Measurements from ENCODE around the gene RRAGC.

Gene RRAGC, protein sequence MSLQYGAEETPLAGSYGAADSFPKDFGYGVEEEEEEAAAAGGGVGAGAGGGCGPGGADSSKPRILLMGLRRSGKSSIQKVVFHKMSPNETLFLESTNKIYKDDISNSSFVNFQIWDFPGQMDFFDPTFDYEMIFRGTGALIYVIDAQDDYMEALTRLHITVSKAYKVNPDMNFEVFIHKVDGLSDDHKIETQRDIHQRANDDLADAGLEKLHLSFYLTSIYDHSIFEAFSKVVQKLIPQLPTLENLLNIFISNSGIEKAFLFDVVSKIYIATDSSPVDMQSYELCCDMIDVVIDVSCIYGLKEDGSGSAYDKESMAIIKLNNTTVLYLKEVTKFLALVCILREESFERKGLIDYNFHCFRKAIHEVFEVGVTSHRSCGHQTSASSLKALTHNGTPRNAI

DNA sequence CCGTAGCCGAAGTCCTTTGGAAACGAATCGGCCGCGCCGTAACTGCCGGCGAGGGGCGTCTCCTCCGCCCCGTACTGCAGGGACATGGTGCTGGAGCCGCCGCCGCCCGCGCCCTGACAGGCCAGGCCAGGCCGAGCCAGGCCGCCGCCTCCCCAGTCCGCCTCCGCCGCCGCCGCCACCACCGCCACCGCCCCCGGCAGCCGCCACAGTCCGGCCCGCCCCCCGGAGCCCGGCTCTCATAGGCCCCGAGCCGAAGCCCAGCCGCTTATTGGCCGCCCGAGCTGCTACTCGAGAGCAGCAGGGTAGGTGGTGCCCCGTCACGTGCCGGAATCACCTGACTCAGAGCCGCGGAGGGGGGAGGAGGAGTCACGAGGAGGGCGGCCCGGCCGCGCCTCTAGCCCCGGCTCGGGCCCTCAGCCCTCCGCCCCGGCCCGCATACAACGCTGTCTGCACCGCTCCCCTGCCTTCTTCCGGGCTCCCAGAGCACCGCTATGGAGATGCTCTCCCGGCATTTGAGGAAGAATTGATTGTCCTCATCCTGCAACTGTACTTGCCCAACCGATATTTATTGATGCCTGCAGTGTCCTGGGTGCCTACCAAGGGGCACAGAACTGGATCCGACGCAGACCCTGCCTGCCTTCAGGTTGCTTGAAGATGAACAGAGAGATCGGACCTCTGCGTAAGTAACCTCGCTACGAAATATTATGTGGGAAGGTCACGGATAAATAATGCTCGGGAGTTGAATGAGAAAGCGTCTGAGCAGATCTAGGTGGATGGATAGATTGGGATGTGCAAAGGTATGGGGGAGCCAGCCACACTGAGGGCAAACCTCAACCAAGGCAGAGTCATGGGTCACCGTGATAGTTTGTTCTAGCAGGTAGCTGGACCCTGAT, at the start of gene RRAGC:
Gene RRAGC, minus strand, starts transcription at position 212 of the 893 bp plus-strand sequence. Its CDS starts 126 bp downstream, at position 86.
- DNase-seq = peak; percentile 96

DNA sequence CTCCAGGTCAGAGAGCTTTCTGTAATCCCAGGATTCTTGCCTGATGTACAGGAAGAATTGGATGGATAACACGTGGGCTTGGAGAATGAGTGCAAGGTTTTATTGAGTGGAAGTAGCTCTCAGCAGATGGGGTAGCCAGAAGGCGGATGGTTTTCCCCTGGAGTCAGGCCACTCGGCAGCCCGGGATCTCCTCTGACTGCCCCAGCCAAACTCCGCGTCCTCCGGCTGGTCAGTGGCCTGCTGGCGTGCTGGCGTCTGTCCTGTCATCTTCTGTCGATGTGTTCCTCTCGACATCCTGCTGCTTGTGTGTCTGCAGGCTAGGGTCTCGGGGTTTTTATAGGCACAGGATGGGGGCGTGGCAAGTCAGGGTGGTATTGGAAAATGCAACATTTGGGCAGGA, 49.2 kb upstream of the RRAGC start:
- no peak for DNase-seq

DNA sequence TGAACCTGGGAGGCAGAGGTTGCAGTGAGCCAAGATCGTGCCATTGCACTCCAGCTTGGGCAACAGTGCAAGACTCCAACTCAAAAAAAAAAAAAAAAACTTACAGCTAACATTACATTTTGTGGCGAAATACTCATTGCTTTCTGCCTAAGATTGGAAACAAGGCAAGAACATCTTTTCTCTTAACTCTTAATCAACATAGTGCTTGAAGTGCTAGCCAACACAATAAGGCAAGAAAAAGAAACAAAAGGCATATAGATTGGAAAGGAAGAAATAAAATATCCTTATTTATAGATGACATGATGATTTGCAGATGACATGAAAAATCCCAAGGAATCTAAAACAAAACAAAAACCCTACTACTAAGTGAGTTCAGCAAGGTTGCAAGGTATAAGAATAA, 46.4 kb upstream of the RRAGC start:
- DNase-seq = no peak

DNA sequence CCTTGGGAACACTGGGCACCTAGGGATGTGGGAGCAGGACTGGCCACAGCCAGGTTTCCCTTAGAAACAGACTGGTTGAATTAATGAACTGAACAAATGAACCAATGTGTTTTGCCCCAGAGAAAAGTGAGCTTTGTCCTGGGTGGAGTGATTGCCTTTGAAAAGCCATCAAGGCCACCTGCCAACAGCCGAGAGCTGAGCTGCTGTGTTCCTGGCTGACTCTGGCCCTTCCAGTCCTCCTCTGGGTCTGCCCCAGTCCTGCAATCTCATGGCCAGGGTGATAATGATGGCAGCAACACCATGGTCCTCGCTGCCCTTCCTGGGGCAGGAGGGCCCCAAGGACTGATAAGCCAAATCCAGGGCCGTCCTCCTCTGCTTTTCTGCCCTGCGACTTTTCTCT, 40.0 kb upstream of the RRAGC start:
- DNase-seq = no peak

DNA sequence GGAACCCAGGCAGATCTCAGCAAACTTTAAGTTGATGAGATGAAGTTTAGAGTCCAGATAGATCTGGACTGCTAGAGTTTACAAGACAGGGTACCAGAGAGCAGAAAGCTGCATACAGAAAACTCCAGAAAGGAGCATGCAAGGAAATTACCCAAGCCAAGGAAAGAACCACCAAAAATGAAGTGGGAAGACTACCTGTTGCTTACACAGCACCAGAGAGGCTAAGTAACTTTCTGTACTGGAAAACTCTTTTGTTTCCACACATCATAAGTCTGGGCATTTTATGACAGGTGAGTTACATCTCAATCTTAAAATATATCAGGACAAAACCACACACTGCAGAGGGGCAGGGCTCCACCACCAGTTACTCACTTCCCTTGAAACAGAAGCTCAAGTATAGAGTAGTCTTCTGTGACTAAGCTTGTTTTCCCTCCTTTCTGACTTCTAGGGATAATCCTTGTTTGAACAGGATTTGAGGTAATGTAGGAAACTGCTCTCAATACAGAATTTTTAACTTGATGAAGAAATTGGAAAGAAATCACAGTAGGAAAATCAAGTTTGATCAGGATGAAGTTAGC, 39.2 kb upstream of the RRAGC start:
- no peak for DNase-seq

DNA sequence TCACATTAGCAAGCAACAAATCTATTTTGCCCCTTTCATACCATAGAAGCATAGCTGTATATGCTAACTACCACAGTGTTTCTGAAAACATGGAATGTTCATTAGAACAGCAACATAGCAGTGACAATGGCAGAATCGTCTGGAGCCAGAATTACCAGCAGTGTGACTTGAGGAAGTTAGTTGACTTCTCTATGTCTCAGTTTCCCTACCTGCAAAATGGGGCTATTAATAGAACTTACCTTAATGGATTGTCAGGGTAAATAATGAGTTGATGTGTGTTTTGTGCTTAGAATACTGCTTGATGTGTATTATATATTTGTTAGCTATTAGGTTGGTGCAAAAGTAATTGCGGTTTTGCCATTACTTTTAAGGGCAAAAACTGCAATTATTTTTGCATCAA, 36.6 kb upstream of the RRAGC start:
- no peak for DNase-seq

DNA sequence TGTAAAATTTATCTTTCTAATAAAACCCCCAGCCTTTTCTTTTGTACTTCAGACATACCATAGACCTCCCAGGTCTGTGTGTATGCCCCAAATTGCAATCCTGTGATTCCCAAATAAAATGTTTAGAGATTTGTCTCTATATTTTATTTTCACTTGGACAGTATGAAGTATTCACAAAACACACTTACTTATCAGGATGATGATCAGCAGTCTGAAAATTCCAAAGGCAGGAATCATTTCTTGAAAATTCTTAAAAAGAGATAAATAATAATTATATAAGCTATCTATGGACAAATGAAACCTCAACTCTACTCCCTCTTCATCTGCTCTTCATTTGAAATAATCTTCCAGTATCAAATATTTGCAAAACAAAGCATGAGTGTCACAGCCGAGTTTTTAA, 33.4 kb upstream of the RRAGC start:
- no peak for DNase-seq

DNA sequence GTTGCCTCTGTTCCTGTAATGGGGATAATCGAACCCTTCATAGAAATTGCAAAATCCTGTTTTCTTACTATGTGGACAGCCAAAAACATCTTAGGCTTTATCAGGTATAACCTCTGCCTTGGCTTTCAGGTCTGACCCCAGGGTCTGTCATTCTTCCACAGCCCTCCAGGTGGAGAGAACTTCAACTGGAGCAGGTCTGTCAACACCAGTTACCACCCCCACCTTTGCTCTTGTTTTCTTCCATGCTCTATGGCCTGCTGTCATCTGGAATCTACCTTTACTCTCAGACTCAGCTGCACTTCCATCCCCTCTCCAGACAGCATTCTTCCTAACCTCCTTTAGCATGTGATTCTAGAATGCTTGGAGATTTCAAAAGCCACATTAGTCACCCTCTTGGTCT, 32.2 kb upstream of the RRAGC start:
- DNase-seq = no peak

DNA sequence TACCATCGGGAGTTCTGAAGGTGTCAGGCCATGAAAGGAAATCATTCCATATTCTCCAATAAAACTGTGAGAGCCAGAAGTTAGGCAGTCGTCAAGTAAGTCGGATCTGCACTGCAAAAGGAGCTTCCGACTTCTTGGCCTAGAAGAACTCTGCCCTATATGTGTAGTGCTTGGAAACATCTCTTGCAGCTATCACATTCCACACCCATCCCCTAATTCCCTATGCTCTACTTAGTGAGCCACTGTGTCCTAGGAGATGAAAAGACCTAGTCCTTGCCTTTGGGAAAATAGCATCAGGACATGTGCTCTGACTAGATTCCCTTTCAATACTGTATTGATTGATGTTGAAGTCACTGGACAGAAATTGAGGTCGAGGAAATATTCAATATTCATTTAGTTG, 30.0 kb upstream of the RRAGC start:
- DNase-seq = no peak

DNA sequence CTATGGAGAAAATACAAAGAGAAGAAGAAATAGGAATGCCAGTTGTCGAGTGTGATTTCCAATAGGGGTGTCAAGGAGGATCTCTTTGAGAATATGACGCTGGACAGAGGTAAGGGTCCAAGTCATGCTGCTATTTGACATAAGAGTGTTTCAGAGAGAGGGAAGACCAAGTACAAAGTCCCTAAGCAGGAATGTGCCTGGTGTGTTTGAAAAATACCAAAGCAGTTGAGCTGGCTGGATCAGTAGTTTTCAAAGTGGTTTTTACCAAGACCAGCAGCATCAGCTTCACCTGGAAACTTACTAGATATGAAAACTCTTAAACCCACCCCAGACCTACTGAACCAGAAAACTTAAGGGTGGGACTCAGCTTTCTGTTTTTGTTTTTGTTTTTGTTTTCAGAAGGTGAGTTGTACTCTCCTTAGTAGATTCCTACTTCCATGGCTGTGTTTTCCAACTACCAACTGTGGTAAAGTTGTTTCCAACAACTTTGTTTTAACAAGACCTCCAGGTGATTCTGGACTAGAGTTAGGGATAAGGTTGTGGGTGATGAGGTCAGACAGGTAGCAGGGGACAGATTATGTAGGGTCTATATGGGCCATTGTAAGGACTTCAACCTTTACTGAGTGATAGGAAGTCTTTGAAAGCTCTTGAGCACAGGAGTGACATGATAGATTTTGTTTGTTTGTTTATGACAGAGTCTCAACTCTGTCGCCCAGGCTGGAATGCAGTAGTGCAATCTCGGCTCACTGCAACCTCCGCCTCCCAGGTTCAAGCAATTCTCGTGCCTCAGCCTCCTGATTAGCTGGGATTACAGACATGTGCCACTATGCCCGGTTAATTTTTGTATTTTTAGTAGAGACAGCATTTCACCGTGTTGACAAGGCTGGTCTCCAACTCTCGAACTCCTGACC, 29.1 kb upstream of the RRAGC start:
- no peak for DNase-seq

DNA sequence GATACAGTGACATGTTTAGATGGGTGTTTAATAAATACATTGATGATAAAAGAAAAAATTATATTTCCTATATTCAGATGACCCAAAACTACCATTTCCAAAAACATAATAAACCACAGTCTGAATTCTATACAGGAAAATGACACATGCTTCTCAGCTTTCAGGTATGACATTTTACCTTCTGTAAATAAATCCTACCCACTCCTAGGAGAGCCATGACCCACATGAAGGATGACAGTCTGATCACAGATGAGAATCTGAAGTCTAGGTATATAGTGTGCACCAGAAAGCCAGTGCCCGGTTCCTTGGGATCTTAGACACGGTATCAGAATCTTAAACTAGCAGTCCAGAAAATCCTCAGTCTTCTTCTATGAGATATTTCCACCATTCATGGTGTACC, 25.5 kb upstream of the RRAGC start:
- no peak for DNase-seq

DNA sequence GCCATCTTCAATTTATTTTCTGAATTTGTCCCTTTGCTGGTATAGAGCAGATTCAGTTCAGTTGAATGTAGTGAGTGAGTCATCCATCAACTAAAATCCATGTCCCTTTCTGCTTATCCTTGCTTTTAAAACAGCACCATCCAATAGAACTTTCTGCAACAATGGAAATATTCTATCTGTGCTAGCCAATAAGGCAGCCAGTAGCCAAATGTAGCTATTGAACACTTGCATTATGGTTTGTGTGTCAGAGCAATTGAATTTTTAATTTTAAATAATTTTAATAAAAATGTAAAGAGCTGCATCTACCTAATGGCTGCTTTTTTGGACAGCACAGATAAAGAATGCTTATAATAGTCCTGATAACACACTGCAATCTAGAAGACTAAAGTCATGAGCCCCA, 21.9 kb upstream of the RRAGC start, which contains the start of gene GJA9:
Gene GJA9, minus strand, starts transcription at position 101 of the 400 bp plus-strand sequence. CDS start 5,489 bp downstream, outside the sequence.
- no peak for DNase-seq

DNA sequence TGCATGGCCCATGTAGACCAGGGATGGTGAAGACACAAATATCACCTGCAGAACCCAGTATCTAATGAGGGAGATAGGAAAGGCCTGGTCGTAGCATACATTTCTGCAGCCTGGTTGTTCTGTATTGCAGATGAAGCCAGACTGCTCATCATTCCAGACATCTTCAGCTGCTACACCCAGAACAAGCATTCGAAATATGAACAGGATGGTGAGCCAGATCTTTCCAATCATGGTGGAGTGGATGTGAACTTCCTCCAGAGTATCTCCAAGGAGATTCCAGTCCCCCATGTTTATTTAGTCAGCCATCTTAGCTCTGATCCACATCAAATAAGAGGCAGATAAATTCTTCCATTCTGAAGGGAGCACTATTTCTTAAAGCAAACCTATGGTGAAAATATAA, 16.2 kb upstream of the RRAGC start:
- no peak for DNase-seq

DNA sequence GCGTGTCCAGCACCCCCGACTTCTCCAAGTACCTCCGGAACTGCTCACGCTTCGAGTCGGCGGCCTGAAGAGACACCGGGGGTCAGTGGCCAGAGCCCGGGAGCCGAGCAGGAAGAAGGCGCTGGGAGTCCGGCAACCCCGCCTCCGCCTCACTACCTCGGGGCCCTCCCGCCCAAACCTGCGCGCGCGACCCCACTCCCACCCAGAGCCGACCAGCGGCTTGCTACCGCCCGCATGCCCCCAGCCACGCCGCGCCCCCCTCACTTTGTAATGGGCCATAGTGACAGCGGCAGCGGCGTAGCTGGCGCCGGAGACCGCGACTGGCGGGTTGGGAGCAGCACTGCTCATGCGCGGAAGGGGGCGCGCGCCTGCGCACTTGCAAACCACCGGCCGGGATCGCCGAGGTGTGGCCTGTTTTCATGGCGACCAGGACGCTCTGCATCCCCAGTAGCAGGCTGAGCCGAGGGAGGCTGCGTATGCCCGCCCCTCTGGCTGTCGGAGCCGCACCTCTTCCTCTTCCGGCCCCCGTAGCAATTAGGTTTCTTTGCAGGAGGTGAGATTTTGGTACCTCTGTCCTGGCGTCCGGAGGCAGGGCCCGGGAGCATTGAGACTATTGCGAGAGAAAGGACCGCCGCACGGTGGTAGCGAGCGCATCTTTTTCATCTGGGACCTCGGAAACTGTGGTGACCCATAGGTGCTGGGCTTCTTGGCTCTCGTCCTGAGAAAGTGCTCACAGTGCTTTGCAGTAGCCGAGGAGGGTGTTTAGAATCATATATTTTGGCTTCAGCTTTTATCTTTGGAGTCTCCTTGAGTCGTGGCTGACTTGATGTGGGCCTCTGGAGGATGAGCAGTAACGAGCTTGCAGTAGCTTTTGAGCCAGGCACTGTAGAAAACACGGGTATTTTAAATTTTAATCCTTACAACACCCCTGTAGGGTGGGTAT, 13.7 kb upstream of the RRAGC start, which contains the start of gene MYCBP:
Gene MYCBP, minus strand, starts transcription at position 322 of the 943 bp plus-strand sequence. Its CDS starts 43 bp downstream, at position 279.
- peak; percentile 97 for DNase-seq

DNA sequence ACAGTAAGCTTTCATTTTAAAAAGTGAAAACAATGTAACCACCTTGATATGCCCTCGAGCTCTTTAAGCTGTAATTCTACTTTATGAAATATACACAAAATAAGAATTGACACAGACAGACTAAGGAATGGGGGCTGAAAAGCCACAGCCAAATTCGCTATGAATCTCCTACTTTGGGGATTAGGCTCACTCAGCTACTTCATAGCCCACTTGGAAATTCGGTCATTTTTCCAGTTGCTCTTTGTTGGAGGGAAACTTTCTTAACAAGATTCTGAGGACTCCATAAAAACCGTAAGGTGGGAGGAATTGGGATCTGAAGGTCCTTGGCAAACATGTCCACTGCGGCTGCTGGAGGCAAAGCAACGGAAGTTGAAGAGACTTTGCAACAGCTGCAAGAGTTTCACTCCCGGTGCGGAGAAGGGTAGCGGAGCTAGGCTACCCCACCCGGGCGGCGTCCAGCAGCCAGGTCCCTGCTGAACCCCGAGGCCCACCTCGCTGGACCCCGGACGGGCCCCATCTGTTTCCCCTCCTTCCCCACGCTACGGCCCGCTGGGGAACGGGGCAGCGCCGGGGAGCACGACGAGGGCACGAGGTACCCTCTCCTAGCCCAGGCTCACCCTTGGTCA, 12.9 kb upstream of the RRAGC start:
- DNase-seq = peak; percentile 3

DNA sequence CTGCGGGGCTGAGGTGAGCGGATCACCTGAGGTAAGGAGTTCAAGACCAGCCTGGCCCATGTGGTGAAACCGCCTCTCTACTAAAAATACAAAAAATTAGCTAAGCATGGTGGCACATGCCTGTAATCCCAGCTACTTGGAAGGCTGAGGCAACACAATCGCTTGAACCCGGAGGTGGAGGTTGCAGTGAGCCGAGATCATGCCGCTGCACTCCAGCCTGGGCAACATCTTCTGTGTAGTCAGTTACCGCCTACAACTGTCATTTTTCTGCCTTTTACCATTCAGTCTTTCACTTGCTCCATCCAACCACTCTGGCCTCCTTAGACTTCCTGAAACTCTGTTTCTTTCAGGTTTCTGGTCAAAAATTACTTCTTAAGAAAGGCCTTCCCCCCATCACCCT, 11.4 kb upstream of the RRAGC start:
- DNase-seq = no peak

DNA sequence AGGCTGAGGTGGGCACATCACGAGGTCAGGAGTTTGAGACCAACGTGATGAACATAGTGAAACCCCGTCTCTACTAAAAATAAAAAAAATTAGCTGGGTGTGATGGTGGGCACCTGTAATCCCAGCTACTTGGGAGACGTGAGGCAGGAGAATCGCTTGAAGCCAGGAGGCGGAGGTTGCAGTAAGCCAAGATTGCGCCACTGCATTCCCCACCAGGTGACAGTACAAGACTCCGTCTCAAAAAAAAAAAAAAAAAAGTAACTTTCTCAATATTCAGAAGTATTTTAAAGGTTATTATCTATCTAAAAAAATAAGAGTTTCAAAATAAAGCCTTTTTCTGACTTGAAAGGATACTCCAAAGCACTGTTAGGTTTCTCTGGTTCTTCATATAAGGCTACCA, 7.6 kb upstream of the RRAGC start:
- no peak for DNase-seq

DNA sequence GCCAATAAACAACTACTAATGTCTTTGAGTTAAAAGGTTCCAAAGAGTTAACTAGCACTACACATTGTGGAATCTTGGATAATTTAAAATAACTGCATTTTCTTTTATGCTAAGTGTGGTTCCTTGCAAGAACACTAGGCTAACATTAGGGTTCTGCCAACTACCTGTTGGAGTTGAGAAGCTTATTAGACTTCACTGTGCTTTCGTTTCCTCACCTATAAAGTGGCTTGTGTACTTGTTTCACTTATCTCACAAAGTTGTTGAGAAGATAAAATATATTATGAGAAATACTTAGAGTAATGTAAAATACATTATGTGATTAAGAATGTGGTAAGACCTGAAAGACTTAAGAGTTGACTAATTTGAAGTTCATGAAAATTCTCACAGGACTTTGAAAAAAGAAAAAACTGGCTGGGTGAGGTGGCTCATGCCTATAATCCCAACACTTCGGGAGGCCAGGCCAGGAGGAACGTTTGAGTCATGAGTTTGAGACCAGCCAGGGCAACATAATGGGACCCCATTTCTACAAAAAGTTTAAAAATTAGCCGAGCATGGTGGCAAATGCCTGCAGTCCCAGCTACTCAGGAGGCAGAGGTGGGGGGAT, 5.6 kb upstream of the RRAGC start:
- DNase-seq = no peak

DNA sequence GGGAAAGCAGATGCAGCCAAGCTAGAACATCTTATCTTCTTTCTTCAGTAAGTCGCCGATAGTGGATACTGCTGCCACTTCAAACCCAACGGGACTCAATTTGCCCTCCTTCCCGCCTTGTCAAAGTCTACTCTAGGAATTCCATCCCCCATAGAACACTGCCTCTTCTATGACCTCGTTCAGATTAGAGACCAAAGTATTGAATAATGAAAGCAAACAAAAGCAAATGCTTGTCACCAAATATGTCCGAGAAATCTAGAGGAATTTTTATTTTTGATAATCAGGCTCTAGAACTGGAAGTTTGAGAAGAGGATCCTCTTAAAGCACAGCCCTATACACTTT, 853 bp upstream of the RRAGC start:
- no peak for DNase-seq

DNA sequence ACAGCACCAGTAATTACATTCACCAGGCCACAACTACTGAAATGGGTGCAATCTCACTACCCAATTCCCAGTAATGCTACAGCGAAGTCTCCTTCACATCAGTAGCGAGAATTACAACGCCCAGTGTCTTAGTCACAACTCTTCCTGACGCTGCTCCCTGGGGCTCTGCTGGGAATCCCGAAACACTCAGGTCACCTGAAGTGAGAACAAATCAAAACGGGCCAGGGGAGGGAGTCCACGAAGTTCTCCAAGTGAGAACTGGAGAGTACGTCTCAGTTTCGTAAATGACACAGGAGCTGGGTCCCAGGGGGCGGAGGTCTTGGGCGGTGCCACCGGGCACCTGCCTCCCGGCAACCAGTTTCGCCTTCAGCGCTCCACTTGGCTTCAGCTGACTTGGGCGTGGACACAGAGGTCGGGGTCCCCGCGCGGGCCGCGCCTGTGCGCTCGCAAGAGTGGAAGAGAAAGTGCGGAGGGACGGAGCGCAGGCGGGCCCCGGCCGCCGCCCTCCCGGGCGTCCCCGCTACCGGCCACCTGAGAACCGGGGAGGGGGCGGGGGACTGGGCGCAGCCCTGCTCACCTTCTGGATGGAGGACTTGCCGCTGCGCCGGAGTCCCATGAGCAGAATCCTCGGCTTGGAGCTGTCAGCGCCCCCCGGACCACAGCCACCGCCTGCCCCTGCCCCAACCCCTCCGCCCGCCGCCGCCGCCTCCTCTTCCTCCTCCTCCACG, 575 bp downstream of the RRAGC start:
- peak; percentile 60 for DNase-seq

Data from CD4-positive, alpha-beta T cell treated with Interferon gamma for 1 hour (primary cell).